OCI-LY3 (cell line): ENCODE measurements around the gene PAK2.

ENCODE experiments used
- CTCF ChIP-seq: fragments of 200-600, 300-600 bp; sonication (generic); IDR thresholded peaks from 2 replicates; pipeline ENCODE4 v1.5.1; 2014; ENCODE audit warnings: antibody characterized with exemption, low read length, low read depth
- EZH2phosphoT487 ChIP-seq: fragments of 200-600 bp; shearing (Covaris generic); IDR thresholded peaks from 2 replicates; pipeline ENCODE4 v1.6.1; 2018; ENCODE audit warnings: antibody characterized with exemption, mixed run types, low read depth

GRCh38 chr3:196735751-196736150 is 3.9 kb upstream of the PAK2 start:
- TF ChIP-seq CTCF (no peak), EZH2phosphoT487 (no peak)
